Ishikawa (cell line): Measurements from ENCODE around the gene ST6GALNAC1.

Experiments
- CEBPB ChIP-seq: IDR thresholded peaks from 2 replicates; pipeline ENCODE4 v1.6.1; 2012
- CREB1 ChIP-seq: IDR thresholded peaks from 2 replicates; pipeline ENCODE4 v1.6.1; 2012; ENCODE audit warnings: low read depth
- EGR1 ChIP-seq: IDR thresholded peaks from 2 replicates; pipeline ENCODE4 v1.6.1; 2012
- EP300 ChIP-seq: IDR thresholded peaks from 2 replicates; pipeline ENCODE4 v1.6.1; 2012; ENCODE audit warnings: borderline replicate concordance
- FOXM1 ChIP-seq: IDR thresholded peaks from 2 replicates; pipeline ENCODE4 v1.6.1; 2012; ENCODE audit warnings: low read depth, borderline replicate concordance
- MAX ChIP-seq: IDR thresholded peaks from 2 replicates; pipeline ENCODE4 v1.6.1; 2012
- NFIC ChIP-seq: IDR thresholded peaks from 2 replicates; pipeline ENCODE4 v1.6.1; 2012
- RAD21 ChIP-seq: IDR thresholded peaks from 2 replicates; pipeline ENCODE4 v1.6.1; 2012; ENCODE audit warnings: low read depth
- REST ChIP-seq: IDR thresholded peaks from 2 replicates; pipeline ENCODE4 v1.6.1; 2012; ENCODE audit warnings: low read depth, mild to moderate bottlenecking
- TAF1 ChIP-seq: IDR thresholded peaks from 2 replicates; pipeline ENCODE4 v1.6.1; 2012; ENCODE audit warnings: low read depth, mild to moderate bottlenecking
- TCF12 ChIP-seq: IDR thresholded peaks from 2 replicates; pipeline ENCODE4 v1.6.1; 2012; ENCODE audit warnings: low read depth
- TEAD4 ChIP-seq: IDR thresholded peaks from 2 replicates; pipeline ENCODE4 v1.6.1; 2012
- USF1 ChIP-seq: IDR thresholded peaks from 2 replicates; pipeline ENCODE4 v1.6.1; 2012
- YY1 ChIP-seq: IDR thresholded peaks from 2 replicates; pipeline ENCODE4 v1.6.1; 2012; ENCODE audit warnings: low read depth
- ZBTB7A ChIP-seq: IDR thresholded peaks from 2 replicates; pipeline ENCODE4 v1.6.1; 2012; ENCODE audit warnings: low read depth

The ST6GALNAC1 gene

GRCh38 chr17:76581515-76581914 lies 62.0 kb downstream of the ST6GALNAC1 start:
- TF ChIP-seq TAF1 = no peak
- TF ChIP-seq RAD21 = no peak
- no peak for TF ChIP-seq EP300
- TF ChIP-seq NFIC = no peak
- no peak for TF ChIP-seq USF1
- no peak for TF ChIP-seq FOXM1
- TF ChIP-seq MAX = no peak
- TF ChIP-seq CREB1 = no peak
- no peak for TF ChIP-seq REST
- no peak for TF ChIP-seq CEBPB
- no peak for TF ChIP-seq ZBTB7A
- no peak for TF ChIP-seq YY1
- TF ChIP-seq TCF12 = no peak
- TF ChIP-seq TEAD4 = no peak
- TF ChIP-seq EGR1 = no peak

GRCh38 chr17:76579281-76579680 lies 64.3 kb downstream of the ST6GALNAC1 start:
- TF ChIP-seq CEBPB = no peak
- no peak for TF ChIP-seq EGR1
- TF ChIP-seq USF1 = no peak
- TF ChIP-seq RAD21 = no peak
- TF ChIP-seq FOXM1 = no peak
- no peak for TF ChIP-seq TCF12
- no peak for TF ChIP-seq CREB1
- no peak for TF ChIP-seq TEAD4
- no peak for TF ChIP-seq TAF1
- no peak for TF ChIP-seq EP300
- TF ChIP-seq ZBTB7A = no peak
- no peak for TF ChIP-seq NFIC
- no peak for TF ChIP-seq YY1
- TF ChIP-seq MAX = no peak
- TF ChIP-seq REST = no peak

GRCh38 chr17:76578376-76578775 lies 65.2 kb downstream of the ST6GALNAC1 start:
- TF ChIP-seq ZBTB7A = no peak
- TF ChIP-seq TEAD4 = no peak
- TF ChIP-seq YY1 = no peak
- no peak for TF ChIP-seq EP300
- no peak for TF ChIP-seq CREB1
- TF ChIP-seq TAF1 = no peak
- TF ChIP-seq USF1 = no peak
- no peak for TF ChIP-seq RAD21
- no peak for TF ChIP-seq TCF12
- no peak for TF ChIP-seq CEBPB

GRCh38 chr17:76577876-76578275 lies 65.7 kb downstream of the ST6GALNAC1 start:
- TF ChIP-seq ZBTB7A = no peak
- TF ChIP-seq EP300 = no peak
- no peak for TF ChIP-seq NFIC
- TF ChIP-seq EGR1 = no peak
- TF ChIP-seq USF1 = no peak
- TF ChIP-seq TAF1 = no peak
- TF ChIP-seq FOXM1 = no peak
- no peak for TF ChIP-seq REST
- TF ChIP-seq TEAD4 = no peak
- TF ChIP-seq TCF12 = no peak
- no peak for TF ChIP-seq YY1
